ENCODE data around the gene PRKCE.

PRKCE gene

GRCh38 chr2:46136481-46136880 lies 485.0 kb downstream of the PRKCE start:
- TF ChIP-seq CTCF (IDR thresholded peaks at IDR 0.05; ENCODE audit: low read depth, low read length, missing control alignments): no peak
- no peak overlapping the region for H3K4me3 ChIP-seq (ENCODE audit: low read depth, low read length)

GRCh38 chr2:46136953-46137352 lies 485.5 kb downstream of the PRKCE start:
- TF ChIP-seq CTCF (IDR thresholded peaks at IDR 0.05; ENCODE audit: low read depth, low read length, missing control alignments): no peak

More at GRCh38 chr2:46136481-46136880, 485.0 kb downstream of the PRKCE start:
- no peak for DNase-seq (ENCODE audit: low read depth)

GRCh38 chr2:46142546-46143428 lies 491.3 kb downstream of the PRKCE start:
- TF ChIP-seq CTCF (IDR thresholded peaks at IDR 0.05; ENCODE audit: low read depth, low read length, missing control alignments): no peak

More at GRCh38 chr2:46136953-46137352, 485.5 kb downstream of the PRKCE start:
- no peak overlapping the region for H3K4me3 ChIP-seq (ENCODE audit: low read depth, low read length)
- DNase-seq (ENCODE audit: low read depth): no peak

GRCh38 chr2:46143429-46144132 lies 492.1 kb downstream of the PRKCE start:
- no peak for DNase-seq (ENCODE audit: low read depth)
- no peak for TF ChIP-seq CTCF (IDR thresholded peaks at IDR 0.05; ENCODE audit: low read depth, low read length, missing control alignments)
- no peak overlapping the region for H3K4me3 ChIP-seq (ENCODE audit: low read depth, low read length)

More at GRCh38 chr2:46142546-46143428, 491.3 kb downstream of the PRKCE start:
- no peak for DNase-seq (ENCODE audit: low read depth)
- H3K4me3 ChIP-seq (ENCODE audit: low read depth, low read length): no peak overlapping the region

GRCh38 chr2:46144133-46144800 lies 492.8 kb downstream of the PRKCE start:
- no peak for TF ChIP-seq CTCF (IDR thresholded peaks at IDR 0.05; ENCODE audit: low read depth, low read length, missing control alignments)

GRCh38 chr2:46145017-46145416 lies 493.5 kb downstream of the PRKCE start:
- no peak for TF ChIP-seq CTCF (IDR thresholded peaks at IDR 0.05; ENCODE audit: low read depth, low read length, missing control alignments)
- H3K4me3 ChIP-seq (ENCODE audit: low read depth, low read length): no peak overlapping the region
- no peak for DNase-seq (ENCODE audit: low read depth)

More at GRCh38 chr2:46144133-46144800, 492.8 kb downstream of the PRKCE start:
- no peak overlapping the region for H3K4me3 ChIP-seq (ENCODE audit: low read depth, low read length)
- no peak for DNase-seq (ENCODE audit: low read depth)
